GM19043 (cell line): Measurements from ENCODE around the gene RPS13.
"Not testable (repeated sequence)": the region's sequence is repeated elsewhere in the genome, so short reads cannot be mapped to it uniquely, and the experiment has no call there.

Source experiments
- ATAC-seq: cut with Tn5 transposase; IDR thresholded peaks from one replicate; pipeline ENCODE4 v1.9.1; 2021; ENCODE audit warnings: low read depth; ENCODE audit not compliant: unreplicated experiment

The RPS13 gene

DNA sequence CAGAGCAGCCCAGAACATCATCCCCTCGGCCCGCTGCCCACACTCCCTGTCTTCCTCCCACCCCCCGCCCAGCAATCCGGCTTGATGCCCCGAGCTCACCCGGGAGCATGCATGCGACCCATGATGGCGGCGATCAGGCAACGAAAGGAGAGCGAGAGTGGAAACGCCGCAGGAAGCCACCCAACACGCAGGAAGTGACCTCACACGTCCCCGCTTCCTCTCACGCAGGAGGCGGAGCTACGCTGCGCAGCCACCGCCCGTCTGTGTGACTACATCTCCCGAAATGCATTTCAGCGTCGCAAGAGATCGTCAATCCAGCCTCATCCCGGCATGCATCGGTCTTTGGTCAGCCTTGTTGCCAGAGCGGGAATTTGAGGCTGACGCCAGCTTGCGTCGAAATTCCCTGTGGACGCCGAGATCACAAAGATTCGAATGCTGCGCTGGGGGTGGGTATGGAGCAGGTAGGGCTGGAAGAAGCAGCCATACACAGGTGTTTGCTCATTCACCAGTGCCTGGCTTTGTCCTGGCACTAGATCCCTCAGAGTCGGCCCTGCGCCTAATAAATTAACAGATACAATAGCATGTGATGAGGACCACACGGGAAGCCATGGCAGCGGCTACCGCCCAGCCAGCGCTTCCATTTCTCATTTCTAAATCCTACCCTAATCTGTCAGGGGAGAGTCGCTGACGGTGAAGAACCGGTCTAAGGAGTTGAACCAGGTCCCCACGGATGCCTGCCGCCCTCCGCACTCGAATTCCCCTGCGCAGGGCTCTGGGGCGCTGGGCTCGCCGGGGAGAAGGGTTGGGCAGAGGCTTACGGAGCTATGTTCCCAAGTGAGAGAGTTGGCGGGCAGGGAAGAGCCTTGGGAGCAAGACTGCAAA is at the start of gene RPS13:
Gene RPS13 (minus strand): TSS at position 148 of the 882 bp plus-strand sequence. CDS start 26 bp downstream, at position 122.
- ATAC-seq = peak; percentile 98

DNA sequence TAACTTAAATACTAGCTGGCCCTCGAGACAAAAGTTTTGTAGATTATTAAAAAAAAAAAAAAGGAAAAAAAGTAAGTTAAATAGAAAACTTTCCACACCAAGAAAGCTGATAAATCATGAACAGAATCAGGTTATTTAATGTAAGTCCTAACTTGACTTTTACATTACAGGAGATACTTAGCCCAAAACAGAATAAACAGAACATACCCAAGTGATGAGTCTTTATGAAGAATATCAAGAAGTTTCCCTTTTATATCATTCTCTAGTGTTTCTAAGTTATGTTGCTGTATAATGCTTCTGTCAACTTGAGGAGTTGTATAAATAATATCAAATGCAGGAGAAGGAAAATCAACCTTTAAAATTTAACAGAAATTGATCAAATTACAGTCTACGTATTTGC is 44.5 kb upstream of the RPS13 start:
- ATAC-seq = no peak

- ATAC-seq = no peak
Measured at GRCh38 chr11:17117262-17117661, 39.8 kb upstream of the RPS13 start.

DNA sequence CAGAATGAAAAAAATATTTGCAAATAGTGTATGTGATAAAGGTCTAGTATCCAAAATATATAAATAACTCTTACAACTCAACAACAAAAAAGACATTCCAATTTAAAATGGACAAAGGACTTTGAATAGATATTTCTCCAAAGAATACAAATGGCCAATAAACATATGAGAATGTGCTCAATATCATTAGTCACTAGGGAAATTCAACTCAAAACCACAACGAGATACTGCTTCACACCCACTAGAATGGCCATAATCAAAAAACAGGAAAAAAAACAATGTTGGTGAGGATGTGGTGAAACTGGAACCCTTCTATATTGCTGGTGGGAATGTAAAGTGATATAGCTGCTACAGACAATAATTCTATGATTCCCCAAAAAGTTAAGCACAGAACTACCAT is 38.6 kb upstream of the RPS13 start:
- no peak for ATAC-seq

DNA sequence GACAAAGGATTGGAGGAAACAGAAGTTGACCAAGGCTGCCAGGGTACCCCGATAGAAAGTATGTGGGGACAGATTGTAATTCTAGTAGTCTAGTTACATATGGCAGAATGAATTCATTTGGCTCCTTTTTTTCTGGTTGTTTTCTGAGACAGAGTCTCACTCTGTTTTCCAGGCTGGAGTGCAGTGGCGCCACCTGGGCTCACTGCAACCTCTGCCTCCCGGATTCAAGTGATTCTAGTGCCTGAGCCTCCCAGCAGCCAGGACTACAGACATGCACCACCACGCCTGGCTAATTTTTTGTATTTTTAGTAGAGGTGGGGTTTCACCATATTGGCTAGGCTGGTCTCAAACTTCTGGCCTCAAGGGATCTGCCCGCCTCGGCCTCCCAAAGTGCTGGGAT is 30.3 kb upstream of the RPS13 start:
- not testable (repeated sequence) for ATAC-seq

DNA sequence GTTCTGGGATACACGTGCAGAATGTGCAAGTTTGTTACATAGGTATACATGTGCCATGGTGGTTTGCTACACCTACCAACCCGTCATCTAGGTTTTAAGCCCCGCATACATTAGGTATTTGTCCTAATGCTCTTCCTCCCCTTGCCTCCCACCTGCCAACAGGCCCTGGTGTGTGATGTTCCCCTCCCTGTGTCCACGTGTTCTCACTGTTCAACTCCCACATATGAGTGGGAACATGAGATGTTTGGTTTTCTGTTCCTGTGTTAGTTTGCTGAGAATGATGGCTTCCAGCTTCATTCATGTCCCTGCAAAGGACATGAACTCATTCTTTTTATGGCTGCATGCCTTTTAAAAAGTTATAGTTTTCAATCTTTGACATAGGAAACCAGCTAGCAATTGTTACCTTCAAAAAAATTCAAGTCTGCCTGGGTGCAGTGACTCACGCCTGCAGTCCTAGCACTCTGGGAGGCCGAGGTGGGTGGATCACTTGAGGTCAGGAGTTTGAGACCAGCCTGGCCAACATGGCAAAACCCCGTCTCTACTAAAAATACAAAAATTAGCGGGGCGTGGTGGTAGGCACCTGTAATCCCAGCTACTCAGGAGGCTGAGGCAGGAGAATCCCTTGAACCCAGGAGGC is 28.1 kb upstream of the RPS13 start:
- ATAC-seq = not testable (repeated sequence)

GRCh38 chr11:17102462-17102861 is 25.0 kb upstream of the RPS13 start:
- ATAC-seq = no peak

DNA sequence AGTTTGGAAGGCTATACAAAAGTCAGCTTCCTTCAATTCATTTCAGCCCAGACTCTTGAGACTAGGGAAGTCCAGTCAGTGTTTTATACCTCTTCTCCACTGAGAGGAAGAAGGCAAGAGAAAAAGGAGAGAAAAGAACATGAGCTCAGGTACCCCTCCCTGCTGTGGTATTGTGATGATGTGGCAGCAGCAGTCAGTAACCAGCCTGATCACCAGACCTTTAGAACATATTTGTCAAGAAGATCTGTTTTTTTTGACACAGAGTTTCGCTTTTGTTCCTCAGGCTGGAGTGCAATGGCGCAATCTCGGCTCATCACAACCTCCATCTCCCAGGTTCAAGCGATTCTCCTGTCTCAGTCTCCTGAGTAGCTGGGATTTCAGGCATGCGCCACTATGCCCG is 21.2 kb upstream of the RPS13 start:
- ATAC-seq = no peak

DNA sequence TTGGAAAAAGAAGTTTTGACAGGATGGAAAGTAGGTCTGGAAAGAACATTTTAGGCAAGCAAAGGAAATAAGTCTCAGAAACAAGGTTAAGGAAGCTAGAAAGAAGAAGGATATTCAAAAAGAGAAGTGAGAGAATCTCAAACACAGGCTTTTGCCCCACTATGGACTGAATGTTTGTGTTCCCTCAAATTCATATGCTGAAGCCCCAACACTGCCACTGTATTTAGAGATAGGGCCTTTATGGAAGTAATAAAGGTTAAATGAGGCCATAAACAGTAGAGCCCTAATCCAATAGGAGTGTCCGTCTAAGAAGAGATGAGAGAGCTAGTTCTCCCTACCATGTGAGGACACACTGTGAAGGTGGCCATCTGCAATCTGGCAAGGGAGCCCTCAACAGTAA is 20.6 kb upstream of the RPS13 start:
- ATAC-seq = no peak

DNA sequence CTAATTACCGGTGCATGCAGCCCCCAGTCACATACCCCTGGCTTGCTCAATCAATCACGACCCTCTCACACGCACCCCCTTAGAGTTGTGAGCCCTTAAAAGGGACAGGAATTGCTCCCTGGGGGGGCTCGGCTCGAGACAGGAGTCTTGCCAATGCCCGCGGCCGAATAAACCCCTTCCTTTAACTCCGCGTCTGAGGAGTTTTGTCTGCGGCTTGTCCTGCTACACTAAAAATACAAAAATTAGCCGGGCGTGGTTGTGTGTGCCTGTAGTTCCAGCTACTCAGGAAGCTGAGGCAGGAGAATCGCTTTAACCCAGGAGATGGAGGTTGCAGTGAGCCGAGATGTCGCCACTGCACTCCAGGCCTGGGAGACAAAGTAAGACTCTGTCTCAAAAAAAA is 8.5 kb upstream of the RPS13 start:
- not testable (repeated sequence) for ATAC-seq

GRCh38 chr11:17077240-17077519 is 287 bp downstream of the RPS13 start:
- peak; percentile 5 for ATAC-seq

DNA sequence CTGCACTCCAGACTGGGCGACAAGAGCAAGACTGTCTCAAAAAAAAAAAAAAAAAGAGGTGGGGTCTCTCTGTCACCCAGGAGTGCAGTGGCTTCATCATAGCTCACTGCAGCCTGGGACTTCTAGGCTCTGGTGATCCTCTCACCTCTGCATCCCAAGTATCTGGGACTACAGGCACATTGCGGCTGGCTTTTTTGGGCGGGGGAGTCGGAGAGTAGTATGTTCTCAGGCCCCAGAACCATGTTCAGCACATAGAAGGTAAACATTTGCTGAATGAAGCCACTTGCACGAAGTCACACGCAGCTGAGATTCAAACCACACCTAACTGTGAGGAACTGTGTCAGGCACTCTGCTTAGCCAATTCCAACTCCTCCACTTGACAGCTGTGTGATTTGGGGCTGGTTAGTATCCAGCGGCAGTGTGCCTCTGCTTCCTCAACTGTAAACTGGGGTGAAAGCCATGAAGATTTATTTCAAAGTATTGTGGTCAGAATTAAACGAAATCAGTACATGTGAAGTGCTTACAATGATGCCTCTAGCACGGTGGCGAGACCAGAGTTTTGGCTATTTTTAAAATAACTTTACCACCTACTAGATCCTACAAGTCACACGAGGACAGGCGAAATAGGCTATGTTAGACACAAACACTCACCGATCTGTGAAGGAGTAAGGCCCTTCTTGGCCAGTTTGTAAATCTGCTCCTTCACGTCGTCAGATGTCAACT is 789 bp downstream of the RPS13 start:
- ATAC-seq = no peak

DNA sequence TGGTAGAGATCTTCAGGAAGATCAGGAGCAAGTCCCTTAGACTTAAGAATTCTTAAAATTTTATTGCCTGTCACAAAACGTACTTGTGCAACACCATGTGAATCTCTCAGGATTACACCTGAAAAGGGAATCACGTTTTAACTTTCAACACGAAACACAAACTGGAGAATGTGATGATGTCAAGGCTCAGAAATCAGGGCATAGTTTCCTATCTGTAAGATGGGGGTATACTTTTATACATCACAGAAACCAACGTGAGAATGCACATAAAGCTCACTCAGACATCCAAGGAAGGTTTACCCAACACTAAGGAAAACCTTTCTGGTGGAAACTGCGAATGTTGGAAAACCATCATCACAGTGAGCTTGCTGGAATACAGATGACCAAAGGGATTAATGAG is 2.0 kb downstream of the RPS13 start:
- ATAC-seq = no peak

- no peak for ATAC-seq
Measured at GRCh38 chr11:17073370-17074027, 4.0 kb downstream of the RPS13 start.

- no peak for ATAC-seq
Measured at GRCh38 chr11:17067417-17067816, 10.1 kb downstream of the RPS13 start.

- no peak for ATAC-seq
Measured at GRCh38 chr11:17066691-17067090, 10.8 kb downstream of the RPS13 start.

DNA sequence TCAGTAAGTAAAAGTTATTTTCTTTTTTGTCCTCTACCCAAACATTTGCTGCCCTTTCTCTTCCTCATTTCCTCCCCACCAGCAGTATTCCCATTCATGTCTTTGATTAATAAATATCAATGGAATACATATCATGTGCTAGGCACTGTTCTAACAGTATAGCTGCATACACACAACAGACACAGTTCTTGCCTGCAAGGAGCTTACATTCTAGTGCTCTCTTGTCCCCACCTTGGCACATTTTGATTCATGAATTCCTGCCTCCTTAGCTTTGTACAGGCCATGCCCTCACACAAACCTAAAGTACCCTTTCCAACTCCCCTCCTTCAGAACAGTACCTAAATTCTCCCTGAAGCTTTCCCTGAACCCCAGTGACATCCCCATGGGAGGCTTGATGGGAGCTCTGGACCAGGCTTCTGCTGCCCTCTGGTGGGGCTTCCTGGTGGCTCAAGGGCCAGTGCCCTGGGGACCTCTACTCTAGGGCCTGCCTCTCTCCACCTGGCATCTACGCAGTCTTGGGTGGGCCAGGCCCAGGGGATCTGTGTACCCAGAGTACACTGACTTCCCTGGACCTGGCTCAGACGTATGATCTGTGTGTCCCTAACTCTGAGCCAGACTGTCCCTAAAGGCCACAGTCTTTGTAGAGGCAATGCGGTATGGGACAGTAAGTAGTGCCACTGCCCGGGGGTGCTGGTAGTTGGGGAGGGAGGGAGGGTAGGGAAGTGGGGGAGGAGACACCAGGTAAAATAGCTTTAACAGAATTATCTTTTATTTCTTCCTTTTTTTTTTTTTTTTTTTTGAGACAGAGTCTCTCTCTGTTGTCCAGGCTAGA is 14.1 kb downstream of the RPS13 start:
- peak; percentile 57 for ATAC-seq

DNA sequence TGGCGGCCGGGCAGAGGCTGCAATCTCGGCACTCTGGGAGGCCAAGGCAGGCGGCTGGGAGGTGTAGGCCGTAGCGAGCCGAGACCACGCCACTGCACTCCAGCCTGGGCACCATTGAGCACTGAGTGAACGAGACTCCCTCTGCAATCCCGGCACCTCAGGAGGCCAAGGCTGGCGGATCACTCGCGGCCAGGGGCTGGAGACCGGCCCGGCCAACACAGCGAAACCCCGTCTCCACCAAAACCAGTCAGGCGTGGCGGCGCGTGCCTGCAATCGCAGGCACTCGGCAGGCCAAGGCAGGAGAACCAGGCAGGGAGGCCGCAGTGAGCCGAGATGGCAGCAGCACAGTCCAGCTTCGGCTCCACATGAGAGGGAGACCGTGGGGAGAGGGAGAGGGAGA is 26.3 kb downstream of the RPS13 start:
- not testable (repeated sequence) for ATAC-seq

GRCh38 chr11:17048491-17048890 is 29.0 kb downstream of the RPS13 start:
- not testable (repeated sequence) for ATAC-seq

DNA sequence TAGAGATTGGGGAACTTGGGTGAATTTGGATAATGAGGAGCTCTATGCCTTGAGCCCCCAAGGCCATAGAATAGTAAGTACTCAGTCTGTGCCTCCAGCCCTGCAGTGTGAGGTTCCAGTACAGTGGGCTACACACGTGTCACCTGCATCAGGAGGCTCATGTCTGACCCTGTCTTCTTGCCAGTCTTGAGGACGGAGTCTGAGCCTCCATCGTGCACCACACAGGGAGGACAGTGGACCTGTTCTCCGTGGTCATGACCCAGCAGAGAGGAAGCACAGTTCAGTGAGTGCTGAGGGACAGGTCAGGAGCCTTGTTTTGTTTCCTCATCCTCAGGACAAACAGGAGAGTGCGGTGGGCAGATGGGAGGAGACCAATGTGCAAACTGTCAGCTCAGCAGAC is 30.8 kb downstream of the RPS13 start:
- ATAC-seq = no peak
